ENCODE measurements around the gene PRTFDC1. TPM values are rescaled to one million over a fixed set of nuclear protein-coding genes. Genes with fewer than 3 reads are reported as not detected.

Gene PRTFDC1
- total and polyA plus RNA-seq, 2 donors (not counting 3 experiments of a cell fraction or from before 2014, with no cell fraction given), result 22.0 to 27.0 TPM

GRCh38 chr10:24802378-24802777, 150.0 kb downstream of the PRTFDC1 start:
- no peak overlapping the region for H3K27ac ChIP-seq (ENCODE audit: insufficient read depth, low read depth, low read length)
- H3K9me3 ChIP-seq (replicated peaks; ENCODE audit: control insufficient read depth, insufficient read depth, low read length), result no peaks in the 10 kb centered on the region
- dilution Hi-C loops (cut with MboI; ENCODE audit: extremely low pct_ligation_motif_present, low sequenced_read_pairs) (no loop called here), intact Hi-C loops (cut with micrococcal nuclease) (no loop called here)
- no peak overlapping the region for H3K4me3 ChIP-seq (replicated peaks in 1 of 3; ENCODE audit: insufficient read depth in 1 of 3, low read depth in 1 of 3, low read length in 3 of 3)
- POLR2A ChIA-PET, result no interaction called here
- no peak for FAIRE-seq
- TF ChIP-seq GATA2 (IDR thresholded peaks at IDR 0.05; ENCODE audit: insufficient read depth, insufficient read length, low read depth, low read length), result no peak
- TF ChIP-seq EZH2 (IDR thresholded peaks at IDR 0.05; ENCODE audit: borderline replicate concordance, low read depth, low read length, severe bottlenecking), result no peak
- TF ChIP-seq FOS (IDR thresholded peaks at IDR 0.05; ENCODE audit: borderline replicate concordance, insufficient read depth, low read length), result no peak
- no peak for TF ChIP-seq MYC (IDR thresholded peaks at IDR 0.05; ENCODE audit: low read depth, low read length)
- TF ChIP-seq MAX (IDR thresholded peaks at IDR 0.05; ENCODE audit: insufficient read depth, insufficient read length), result no peak
- TF ChIP-seq POLR2A (IDR thresholded peaks at IDR 0.05; ENCODE audit: low read depth, low read length), result no peak
- TF ChIP-seq POLR2AphosphoS5 (IDR thresholded peaks at IDR 0.05; ENCODE audit: insufficient read depth, low read depth, low read length), result no peak
- TF ChIP-seq CTCF (IDR thresholded peaks at IDR 0.05; ENCODE audit: extremely low read depth in 1 of 2, insufficient read depth in 1 of 2, low read depth in 1 of 2, low read length in 2 of 2), result no peak
- no peak for TF ChIP-seq JUN (IDR thresholded peaks at IDR 0.05; ENCODE audit: borderline replicate concordance, insufficient read depth, insufficient read length, low read depth)
- CTCF ChIA-PET, result interaction anchor here (0.6 kb wide), 1 partner anchor 9 kb away, joined by 3 read pairs; no protein-coding TSS in a partner anchor
- H3K4me2 ChIP-seq (ENCODE audit: insufficient read depth, low read length), result no peak overlapping the region
- H3K4me1 ChIP-seq (ENCODE audit: control insufficient read depth, extremely low read depth, insufficient read depth, low read length), result no peaks in the 10 kb centered on the region
- H3K36me3 ChIP-seq (ENCODE audit: control insufficient read depth in 2 of 2, extremely low read depth in 1 of 2, insufficient read depth in 2 of 2, low read length in 2 of 2), result no peaks in the 10 kb centered on the region
- H3K27me3 ChIP-seq (ENCODE audit: control insufficient read depth in 2 of 2, insufficient read depth in 2 of 2, low read length in 2 of 2), result peaks cover 0 to 1% of the 10 kb centered on the region in 2 experiments
- no peaks in the 10 kb centered on the region for H3K79me2 ChIP-seq (ENCODE audit: control insufficient read depth, insufficient read depth, low read length)
- H2AFZ ChIP-seq (ENCODE audit: low read depth, low read length), result no peak overlapping the region
- DNase-seq (ENCODE audit: low read depth, low spot score), result no peak
- no peak overlapping the region for H3K9ac ChIP-seq (replicated peaks; ENCODE audit: extremely low read depth, insufficient read depth, low read length)
- H3K9me1 ChIP-seq (replicated peaks; ENCODE audit: control insufficient read depth, extremely low read depth, insufficient read depth, low read length), result no peaks in the 10 kb centered on the region
- H4K20me1 ChIP-seq (replicated peaks; ENCODE audit: control insufficient read depth, extremely low read depth, insufficient read depth, low read length), result no peaks in the 10 kb centered on the region
- BruUV-seq (replicated peaks), result no TSS peak

Measured in endothelial cell of umbilical vein (primary cell).